GM19463 (cell line): ENCODE results near the gene KRTAP10-9.
"Not testable (repeated sequence)": the region's sequence is repeated elsewhere in the genome, so short reads cannot be mapped to it uniquely, and the experiment has no call there.

Experiments
- ATAC-seq: cut with Tn5 transposase; IDR thresholded peaks from one replicate; pipeline ENCODE4 v1.9.1; 2021; ENCODE audit warnings: mild to moderate bottlenecking, moderate library complexity; ENCODE audit not compliant: unreplicated experiment

The KRTAP10-9 gene

GRCh38 chr21:44613386-44614155, 13.3 kb upstream of the KRTAP10-9 start:
- no peak for ATAC-seq

GRCh38 chr21:44614161-44614631, 12.7 kb upstream of the KRTAP10-9 start:
- ATAC-seq, result no peak

GRCh38 chr21:44614961-44615391, 11.9 kb upstream of the KRTAP10-9 start:
- ATAC-seq, result no peak

GRCh38 chr21:44615466-44615865, 11.4 kb upstream of the KRTAP10-9 start:
- ATAC-seq, result no peak

GRCh38 chr21:44615911-44616590, 10.8 kb upstream of the KRTAP10-9 start:
- ATAC-seq, result no peak

- ATAC-seq, result no peak
These were observed 10.3 kb upstream of the KRTAP10-9 start for GRCh38 chr21:44616591-44616926.

- no peak for ATAC-seq
These were observed 9.8 kb upstream of the KRTAP10-9 start for GRCh38 chr21:44617071-44617501.

- no peak for ATAC-seq
These were observed 8.4 kb upstream of the KRTAP10-9 start for GRCh38 chr21:44618504-44618903.

GRCh38 chr21:44618909-44619308, 8.0 kb upstream of the KRTAP10-9 start:
- no peak for ATAC-seq

- no peak for ATAC-seq
These were observed 7.0 kb upstream of the KRTAP10-9 start for GRCh38 chr21:44619886-44620285.

- ATAC-seq, result no peak
These were observed 3.3 kb upstream of the KRTAP10-9 start for GRCh38 chr21:44623575-44623974.

GRCh38 chr21:44625756-44626155, 1.1 kb upstream of the KRTAP10-9 start:
- ATAC-seq, result no peak

- ATAC-seq, result no peak
These were observed 631 bp upstream of the KRTAP10-9 start for GRCh38 chr21:44626262-44626661.

GRCh38 chr21:44627181-44627822, 409 bp downstream of the KRTAP10-9 start:
- ATAC-seq, result not testable (repeated sequence)

GRCh38 chr21:44627831-44628233, 939 bp downstream of the KRTAP10-9 start:
- not testable (repeated sequence) for ATAC-seq

GRCh38 chr21:44628707-44629391, 2.0 kb downstream of the KRTAP10-9 start:
- no peak for ATAC-seq

GRCh38 chr21:44630440-44630839, 3.5 kb downstream of the KRTAP10-9 start:
- no peak for ATAC-seq

- no peak for ATAC-seq
These were observed 5.2 kb downstream of the KRTAP10-9 start for GRCh38 chr21:44632067-44632466.

GRCh38 chr21:44636209-44637017, 9.5 kb downstream of the KRTAP10-9 start:
- ATAC-seq, result no peak
